ENCODE data around the gene GLS. TPM values are rescaled to one million over a fixed set of nuclear protein-coding genes. Genes with fewer than 3 reads are reported as not detected.

Gene GLS
- total RNA-seq, 1 donor from 2014 or later: 163 TPM

- Histone ChIP-seq H3K27ac (ENCODE audit: low read depth, low read length) (no peak overlapping the region), H3K4me1 (ENCODE audit: control insufficient read depth in 3 of 3, insufficient read depth in 3 of 3, low read length in 3 of 3) (peaks cover 0 to 7% (median 2%) of the 10 kb centered on the region in 3 donors)
These were observed 93.4 kb downstream of the GLS start for GRCh38 chr2:190973726-190974628.

GRCh38 chr2:190974629-190975361, 94.2 kb downstream of the GLS start:
- Histone ChIP-seq H3K36me3 (ENCODE audit: control insufficient read depth in 3 of 3, insufficient read depth in 3 of 3, low read length in 3 of 3) (peaks cover 69 to 91% (median 77%) of the 10 kb centered on the region in 3 donors), H3K27ac (ENCODE audit: low read depth, low read length) (peak overlapping the region; percentile 16), H3K4me3 (ENCODE audit: low read length in 3 of 3) (no peak overlapping the region), H3K4me1 (ENCODE audit: control insufficient read depth in 3 of 3, insufficient read depth in 3 of 3, low read length in 3 of 3) (peaks cover 0 to 7% (median 2%) of the 10 kb centered on the region in 3 donors), H3K9me3 (ENCODE audit: control insufficient read depth in 3 of 3, low read length in 3 of 3) (no peaks in the 10 kb centered on the region), H3K27me3 (ENCODE audit: control insufficient read depth in 3 of 3, insufficient read depth in 3 of 3, low read length in 3 of 3) (no peaks in the 10 kb centered on the region), H3K9ac (ENCODE audit: low read depth in 1 of 3, low read length in 3 of 3) (no peak overlapping the region)

More at GRCh38 chr2:190973726-190974628, 93.4 kb downstream of the GLS start:
- no peaks in the 10 kb centered on the region for H3K9me3 ChIP-seq (ENCODE audit: control insufficient read depth in 3 of 3, low read length in 3 of 3)
- peaks cover 68 to 92% (median 79%) of the 10 kb centered on the region in 3 donors for H3K36me3 ChIP-seq (ENCODE audit: control insufficient read depth in 3 of 3, insufficient read depth in 3 of 3, low read length in 3 of 3)
- no peaks in the 10 kb centered on the region for H3K27me3 ChIP-seq (ENCODE audit: control insufficient read depth in 3 of 3, insufficient read depth in 3 of 3, low read length in 3 of 3)
- no peak overlapping the region for H3K4me3 ChIP-seq (ENCODE audit: low read length in 3 of 3)
- H3K9ac ChIP-seq (ENCODE audit: low read depth in 1 of 3, low read length in 3 of 3): no peak overlapping the region

DNA sequence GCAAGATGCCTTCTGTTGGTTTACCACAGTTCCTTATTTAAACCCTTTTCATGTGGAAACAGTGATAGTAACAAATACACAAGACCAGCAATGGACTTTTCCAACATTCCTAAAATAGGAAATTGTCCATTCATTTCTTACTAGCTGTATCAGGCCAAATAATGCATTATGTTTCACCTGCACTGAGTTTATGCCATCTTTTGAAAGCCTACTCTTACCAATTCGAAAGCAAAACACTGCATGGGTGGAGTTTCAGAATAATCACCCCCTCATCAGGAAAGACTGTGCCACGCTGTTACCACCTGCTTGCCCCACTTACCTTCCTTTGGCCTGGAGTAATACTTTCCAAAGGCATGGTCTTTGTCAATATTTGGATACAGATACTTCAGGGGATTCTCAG, 95.9 kb downstream of the GLS start:
- peaks cover 72 to 93% (median 75%) of the 10 kb centered on the region in 3 donors for H3K36me3 ChIP-seq (ENCODE audit: control insufficient read depth in 3 of 3, insufficient read depth in 3 of 3, low read length in 3 of 3)
- H3K4me1 ChIP-seq (ENCODE audit: control insufficient read depth in 3 of 3, insufficient read depth in 3 of 3, low read length in 3 of 3): peaks cover 0 to 11% (median 2%) of the 10 kb centered on the region in 3 donors

GRCh38 chr2:190977505-190977904, 96.9 kb downstream of the GLS start:
- no peak overlapping the region for H3K4me3 ChIP-seq (ENCODE audit: low read length in 3 of 3)
- H3K4me1 ChIP-seq (ENCODE audit: control insufficient read depth in 3 of 3, insufficient read depth in 3 of 3, low read length in 3 of 3): peaks cover 0 to 11% (median 0%) of the 10 kb centered on the region in 3 donors
- H3K9ac ChIP-seq (ENCODE audit: low read depth in 1 of 3, low read length in 3 of 3): peak overlapping the region in 1 of 3 donors; percentile 0
- no peaks in the 10 kb centered on the region for H3K9me3 ChIP-seq (ENCODE audit: control insufficient read depth in 3 of 3, low read length in 3 of 3)
- H3K27me3 ChIP-seq (ENCODE audit: control insufficient read depth in 3 of 3, insufficient read depth in 3 of 3, low read length in 3 of 3): no peaks in the 10 kb centered on the region
- H3K27ac ChIP-seq (ENCODE audit: low read depth, low read length): no peak overlapping the region
- peaks cover 70 to 94% (median 76%) of the 10 kb centered on the region in 3 donors for H3K36me3 ChIP-seq (ENCODE audit: control insufficient read depth in 3 of 3, insufficient read depth in 3 of 3, low read length in 3 of 3)

More for the DNA sequence above, 95.9 kb downstream of the GLS start:
- H3K4me3 ChIP-seq (ENCODE audit: low read length in 3 of 3): no peak overlapping the region
- H3K27me3 ChIP-seq (ENCODE audit: control insufficient read depth in 3 of 3, insufficient read depth in 3 of 3, low read length in 3 of 3): no peaks in the 10 kb centered on the region
- no peak overlapping the region for H3K27ac ChIP-seq (ENCODE audit: low read depth, low read length)
- H3K9me3 ChIP-seq (ENCODE audit: control insufficient read depth in 3 of 3, low read length in 3 of 3): no peaks in the 10 kb centered on the region
- H3K9ac ChIP-seq (ENCODE audit: low read depth in 1 of 3, low read length in 3 of 3): no peak overlapping the region

GRCh38 chr2:190978389-190979053, 97.9 kb downstream of the GLS start:
- Histone ChIP-seq H3K4me1 (ENCODE audit: control insufficient read depth in 3 of 3, insufficient read depth in 3 of 3, low read length in 3 of 3) (peaks cover 0 to 7% (median 0%) of the 10 kb centered on the region in 3 donors), H3K27me3 (ENCODE audit: control insufficient read depth in 3 of 3, insufficient read depth in 3 of 3, low read length in 3 of 3) (no peaks in the 10 kb centered on the region)

DNA sequence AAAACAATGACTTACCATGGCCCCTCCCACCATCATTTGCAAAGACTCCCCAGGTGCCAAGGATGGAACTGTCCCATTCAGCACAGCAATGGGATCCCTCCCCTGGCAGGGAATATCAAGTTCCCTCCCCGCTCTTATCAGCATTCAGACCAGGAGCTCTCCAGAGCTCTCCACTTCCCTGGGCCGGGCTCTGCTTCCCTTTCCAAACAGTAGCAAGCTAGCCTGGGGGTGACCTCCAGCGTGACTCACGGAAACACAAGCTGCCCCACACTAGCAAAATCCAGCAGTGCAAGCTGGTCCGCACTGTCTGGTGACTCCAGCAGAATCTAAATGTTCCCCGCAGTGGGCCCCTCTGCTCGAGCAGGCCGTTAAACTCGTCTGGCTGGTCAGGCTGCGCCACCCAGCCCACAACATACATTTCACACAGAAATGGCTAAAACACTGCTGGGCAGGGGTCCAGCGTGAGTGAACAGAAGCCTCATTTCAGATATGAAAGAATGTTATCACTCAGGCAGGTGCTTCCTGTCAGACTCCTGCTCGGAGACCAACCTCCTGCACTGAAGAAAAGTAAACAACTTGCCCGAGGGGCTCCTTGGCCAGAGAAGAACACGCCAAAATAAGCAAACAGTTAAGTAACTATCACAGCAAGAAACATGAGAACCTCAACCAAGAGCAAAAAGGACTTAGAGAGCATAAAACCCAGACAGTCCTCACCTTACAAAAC, 99.4 kb downstream of the GLS start:
- peak overlapping the region; percentile 21 for H3K27ac ChIP-seq (ENCODE audit: low read depth, low read length)
- H3K9me3 ChIP-seq (ENCODE audit: control insufficient read depth in 3 of 3, low read length in 3 of 3): no peaks in the 10 kb centered on the region
- no peak overlapping the region for H3K9ac ChIP-seq (ENCODE audit: low read depth in 1 of 3, low read length in 3 of 3)
- no peak overlapping the region for H3K4me3 ChIP-seq (ENCODE audit: low read length in 3 of 3)
- H3K27me3 ChIP-seq (ENCODE audit: control insufficient read depth in 3 of 3, insufficient read depth in 3 of 3, low read length in 3 of 3): no peaks in the 10 kb centered on the region
- peaks cover 69 to 93% (median 78%) of the 10 kb centered on the region in 3 donors for H3K36me3 ChIP-seq (ENCODE audit: control insufficient read depth in 3 of 3, insufficient read depth in 3 of 3, low read length in 3 of 3)
- H3K4me1 ChIP-seq (ENCODE audit: control insufficient read depth in 3 of 3, insufficient read depth in 3 of 3, low read length in 3 of 3): peaks cover 0 to 7% (median 0%) of the 10 kb centered on the region in 3 donors

More at GRCh38 chr2:190978389-190979053, 97.9 kb downstream of the GLS start:
- H3K36me3 ChIP-seq (ENCODE audit: control insufficient read depth in 3 of 3, insufficient read depth in 3 of 3, low read length in 3 of 3): peaks cover 71 to 95% (median 78%) of the 10 kb centered on the region in 3 donors
- no peak overlapping the region for H3K27ac ChIP-seq (ENCODE audit: low read depth, low read length)
- H3K9ac ChIP-seq (ENCODE audit: low read depth in 1 of 3, low read length in 3 of 3): no peak overlapping the region
- no peaks in the 10 kb centered on the region for H3K9me3 ChIP-seq (ENCODE audit: control insufficient read depth in 3 of 3, low read length in 3 of 3)
- no peak overlapping the region for H3K4me3 ChIP-seq (ENCODE audit: low read length in 3 of 3)

GRCh38 chr2:190980630-190981209, 100.1 kb downstream of the GLS start:
- Histone ChIP-seq H3K27me3 (ENCODE audit: control insufficient read depth in 3 of 3, insufficient read depth in 3 of 3, low read length in 3 of 3) (no peaks in the 10 kb centered on the region), H3K27ac (ENCODE audit: low read depth, low read length) (peak overlapping the region; percentile 21), H3K9me3 (ENCODE audit: control insufficient read depth in 3 of 3, low read length in 3 of 3) (no peaks in the 10 kb centered on the region), H3K4me3 (ENCODE audit: low read length in 3 of 3) (no peak overlapping the region), H3K36me3 (ENCODE audit: control insufficient read depth in 3 of 3, insufficient read depth in 3 of 3, low read length in 3 of 3) (peaks cover 73 to 93% (median 81%) of the 10 kb centered on the region in 3 donors), H3K4me1 (ENCODE audit: control insufficient read depth in 3 of 3, insufficient read depth in 3 of 3, low read length in 3 of 3) (peaks cover 0 to 7% (median 0%) of the 10 kb centered on the region in 3 donors), H3K9ac (ENCODE audit: low read depth in 1 of 3, low read length in 3 of 3) (no peak overlapping the region)

DNA sequence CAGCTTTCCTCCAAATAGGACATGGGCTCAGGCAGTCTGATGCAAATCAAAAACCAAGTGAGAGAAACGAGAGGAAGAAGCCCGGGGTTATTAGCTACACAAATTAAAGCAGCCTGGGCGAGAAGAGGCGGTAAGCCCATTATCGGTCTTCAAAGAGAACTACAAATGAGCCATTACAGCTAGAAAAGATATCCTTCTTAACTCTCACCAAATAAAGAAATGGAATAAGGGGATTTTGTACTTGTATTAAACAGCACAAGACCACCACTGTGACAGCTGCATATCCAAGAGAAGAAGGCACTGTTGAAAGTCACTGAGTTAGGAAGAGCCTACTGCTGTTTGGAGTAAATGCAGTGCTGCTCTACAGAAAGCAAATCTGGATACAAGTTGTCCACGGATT, 100.7 kb downstream of the GLS start:
- no peak overlapping the region for H3K27ac ChIP-seq (ENCODE audit: low read depth, low read length)
- no peaks in the 10 kb centered on the region for H3K27me3 ChIP-seq (ENCODE audit: control insufficient read depth in 3 of 3, insufficient read depth in 3 of 3, low read length in 3 of 3)
- H3K9ac ChIP-seq (ENCODE audit: low read depth in 1 of 3, low read length in 3 of 3): no peak overlapping the region
- H3K4me1 ChIP-seq (ENCODE audit: control insufficient read depth in 3 of 3, insufficient read depth in 3 of 3, low read length in 3 of 3): peaks cover 0 to 7% (median 0%) of the 10 kb centered on the region in 3 donors
- H3K4me3 ChIP-seq (ENCODE audit: low read length in 3 of 3): no peak overlapping the region
- no peaks in the 10 kb centered on the region for H3K9me3 ChIP-seq (ENCODE audit: control insufficient read depth in 3 of 3, low read length in 3 of 3)
- H3K36me3 ChIP-seq (ENCODE audit: control insufficient read depth in 3 of 3, insufficient read depth in 3 of 3, low read length in 3 of 3): peaks cover 75 to 93% (median 81%) of the 10 kb centered on the region in 3 donors

GRCh38 chr2:190981733-190982132, 101.1 kb downstream of the GLS start:
- H3K9ac ChIP-seq (ENCODE audit: low read depth in 1 of 3, low read length in 3 of 3): no peak overlapping the region
- no peaks in the 10 kb centered on the region for H3K9me3 ChIP-seq (ENCODE audit: control insufficient read depth in 3 of 3, low read length in 3 of 3)
- H3K27ac ChIP-seq (ENCODE audit: low read depth, low read length): no peak overlapping the region
- no peaks in the 10 kb centered on the region for H3K27me3 ChIP-seq (ENCODE audit: control insufficient read depth in 3 of 3, insufficient read depth in 3 of 3, low read length in 3 of 3)
- H3K36me3 ChIP-seq (ENCODE audit: control insufficient read depth in 3 of 3, insufficient read depth in 3 of 3, low read length in 3 of 3): peaks cover 76 to 93% (median 81%) of the 10 kb centered on the region in 3 donors
- H3K4me1 ChIP-seq (ENCODE audit: control insufficient read depth in 3 of 3, insufficient read depth in 3 of 3, low read length in 3 of 3): peaks cover 0 to 7% (median 0%) of the 10 kb centered on the region in 3 donors
- H3K4me3 ChIP-seq (ENCODE audit: low read length in 3 of 3): no peak overlapping the region

All from skeletal muscle tissue (tissue), 4 donors.